NCI-H446 treated with DMSO at 0.1 percent for 48 hours (cell line): Measurements from ENCODE around the gene TMEM258.

Experiments
- DNase-seq: peaks from one replicate; lab custom pipeline; 2025; lab: John Stamatoyannopoulos, UW

The TMEM258 gene

DNA sequence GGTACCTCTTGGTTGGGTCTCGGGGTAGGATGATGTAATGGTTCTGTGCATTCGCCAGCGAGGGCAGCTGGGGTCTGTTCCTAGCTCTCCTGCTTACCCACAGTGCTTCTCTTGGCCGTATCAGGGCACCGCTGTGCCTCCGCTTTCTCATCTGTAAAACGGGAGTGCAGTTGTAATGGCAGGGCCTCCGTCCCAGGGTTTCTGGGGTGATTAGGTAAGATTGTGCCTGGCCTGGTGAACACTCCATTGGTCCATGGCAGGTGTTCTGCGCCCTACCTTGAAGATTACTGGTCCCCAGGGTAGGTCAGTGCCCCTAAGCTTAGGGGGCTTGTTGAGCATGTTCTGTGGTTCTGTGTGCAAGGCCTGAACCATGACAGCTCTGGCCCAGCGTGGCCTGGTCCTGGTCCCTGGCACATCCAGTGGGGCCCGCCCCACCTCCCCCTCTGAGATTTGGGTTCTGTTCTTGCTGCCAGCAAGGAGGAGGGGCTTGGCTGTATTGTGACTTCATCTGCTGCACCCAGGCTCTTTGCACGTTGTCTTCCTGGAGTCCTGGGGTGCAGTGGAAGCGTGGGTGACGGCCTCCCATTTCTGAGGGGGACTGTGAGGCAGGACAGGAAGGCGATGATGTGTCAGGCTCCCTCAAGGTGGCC, 35.1 kb downstream of the TMEM258 start:
- DNase-seq = no peak

DNA sequence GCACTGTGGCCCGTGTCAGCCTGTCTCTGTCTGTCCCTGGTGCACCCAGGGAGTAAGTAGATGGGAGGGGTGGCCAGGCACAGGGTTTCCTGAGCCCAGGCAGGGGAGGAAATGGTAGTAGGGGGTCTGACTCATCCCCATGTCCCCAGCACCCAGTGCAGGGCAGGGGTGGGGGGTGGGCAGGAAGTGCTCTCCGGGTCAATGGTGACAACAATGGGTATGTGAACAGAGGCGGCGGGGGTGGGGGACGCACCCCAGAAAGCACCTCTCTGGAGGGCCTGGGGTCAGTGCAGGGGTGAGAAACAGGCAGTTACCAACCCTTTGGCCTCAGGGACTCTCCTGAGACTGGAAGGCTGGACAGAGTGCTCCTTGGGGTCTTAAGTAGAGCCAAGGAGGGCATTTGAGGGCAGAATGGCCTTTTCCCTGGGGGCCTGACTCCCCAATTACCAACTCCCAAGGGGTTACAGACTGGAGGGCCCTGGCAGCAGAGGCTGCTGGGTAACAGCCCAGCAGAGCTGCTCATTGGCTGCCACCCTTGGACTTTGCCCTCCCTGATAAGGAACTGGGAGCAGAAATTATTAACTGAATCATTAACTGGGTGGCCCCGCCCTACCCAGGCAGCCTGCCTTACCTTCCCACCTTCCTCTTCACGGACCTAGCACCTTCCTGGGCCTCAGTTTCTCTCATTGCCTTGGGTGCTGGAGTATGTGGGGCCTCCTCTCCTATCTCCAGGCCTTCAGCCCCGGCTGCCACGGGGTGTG, 35.8 kb downstream of the TMEM258 start:
- no peak for DNase-seq

DNA sequence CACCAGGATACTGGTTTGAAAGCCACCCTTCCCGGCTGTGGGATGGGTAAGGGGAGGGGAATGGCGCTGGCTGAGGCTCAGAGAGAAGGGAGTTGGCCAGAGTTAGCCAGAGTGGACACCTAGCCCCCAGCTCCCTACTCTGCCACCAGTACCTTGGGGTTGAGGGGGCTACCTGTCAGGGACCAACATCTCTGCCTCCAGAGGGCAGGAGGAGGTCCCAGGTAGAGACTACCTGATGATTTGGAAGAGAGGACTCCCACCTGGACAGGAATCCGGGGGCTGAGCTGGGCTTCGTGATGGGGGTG, 36.3 kb downstream of the TMEM258 start:
- DNase-seq = no peak

DNA sequence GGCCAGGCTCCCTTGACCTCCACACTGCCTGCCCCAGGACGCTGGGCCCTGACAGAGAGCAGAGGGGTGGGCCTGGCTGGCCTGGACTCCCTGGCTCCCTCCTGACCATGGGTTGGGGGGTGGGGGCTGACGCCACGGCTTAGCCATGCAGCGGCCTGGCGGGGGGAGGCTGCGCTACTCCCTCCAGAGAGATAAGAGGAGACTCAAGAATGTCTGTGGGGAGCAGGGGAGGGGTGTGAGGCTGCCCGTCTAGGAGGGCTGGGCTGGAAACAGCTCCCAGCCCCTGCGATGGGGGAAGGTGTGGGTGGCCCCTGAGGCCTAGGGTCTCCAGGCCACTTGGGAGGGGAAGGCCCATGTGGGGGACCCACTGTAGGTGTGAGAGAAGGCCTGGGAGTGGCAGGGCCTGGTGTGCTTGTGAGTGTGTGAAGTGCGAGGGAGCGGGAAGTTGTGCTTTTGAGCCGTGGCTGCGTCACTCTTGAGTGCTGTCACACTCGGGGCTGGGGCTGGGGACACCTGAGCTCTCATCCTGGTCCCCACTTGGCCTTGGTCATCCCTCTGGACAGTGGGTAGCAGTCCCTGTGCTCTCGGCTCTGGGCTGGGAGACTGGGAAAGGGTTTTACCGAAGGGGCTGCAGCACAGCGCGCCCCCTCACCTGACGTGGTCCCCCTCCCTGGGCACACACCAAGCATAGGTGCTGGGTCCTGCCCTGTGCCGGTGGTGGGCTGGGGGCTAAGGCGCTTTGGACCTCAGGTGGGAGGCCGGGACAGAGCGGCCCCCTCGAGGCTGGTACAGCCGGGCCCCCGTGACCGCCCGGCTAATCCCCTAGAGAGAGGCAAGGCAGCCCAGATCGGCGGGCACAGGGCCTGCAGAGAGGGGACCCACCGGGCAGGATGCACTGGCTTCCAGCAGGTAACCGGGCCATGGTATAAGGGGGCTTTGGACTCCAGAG, 37.6 kb downstream of the TMEM258 start:
- DNase-seq = no peak

DNA sequence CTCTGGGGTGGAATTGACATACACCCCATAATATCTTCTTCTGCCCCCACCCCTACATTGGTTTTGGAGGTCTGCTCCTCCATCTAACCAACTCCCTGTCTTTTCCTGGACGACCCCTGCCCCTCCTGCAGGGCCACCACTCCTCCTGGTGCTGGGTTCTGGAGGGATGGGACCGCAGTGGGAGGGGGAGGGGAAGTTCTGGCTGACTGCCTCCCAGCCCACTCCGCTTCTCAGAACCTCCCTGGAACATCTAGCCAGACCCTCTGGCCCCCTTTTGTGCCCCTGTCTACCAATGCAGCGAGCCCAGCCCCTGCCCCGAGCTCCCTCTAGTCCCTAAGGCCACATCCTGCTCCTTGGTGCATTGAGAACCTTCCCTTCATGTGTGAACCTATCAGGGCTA, 38.7 kb downstream of the TMEM258 start:
- DNase-seq = no peak

DNA sequence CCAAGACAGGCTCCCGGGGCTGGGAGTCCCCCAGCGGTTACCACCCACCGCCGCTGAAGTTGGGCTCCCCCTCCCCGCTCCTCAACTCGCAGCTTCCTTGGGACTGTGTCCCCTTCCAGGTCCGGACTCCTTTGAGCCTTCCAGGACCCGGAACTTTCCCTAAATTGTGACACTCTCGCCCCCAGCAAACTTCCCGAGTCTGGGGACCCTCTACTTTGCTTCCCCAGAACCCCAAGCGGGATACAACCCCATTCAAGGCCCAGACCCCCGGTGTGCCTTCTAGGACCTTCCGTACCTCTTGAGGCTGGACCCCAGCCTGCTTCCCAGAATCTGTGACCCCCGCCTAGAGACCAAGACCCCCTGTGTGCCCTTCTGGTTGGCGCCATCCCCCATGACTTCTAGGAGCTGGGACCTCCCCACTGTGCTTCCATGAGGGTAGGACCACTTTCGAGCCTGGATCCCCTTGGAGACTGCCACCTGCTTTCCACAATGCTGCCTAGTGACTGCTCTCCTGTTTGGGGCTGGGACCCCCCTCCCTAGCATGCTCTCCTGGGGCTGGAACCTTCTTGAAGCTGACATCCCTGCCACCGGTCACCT, 39.4 kb downstream of the TMEM258 start:
- DNase-seq = no peak

DNA sequence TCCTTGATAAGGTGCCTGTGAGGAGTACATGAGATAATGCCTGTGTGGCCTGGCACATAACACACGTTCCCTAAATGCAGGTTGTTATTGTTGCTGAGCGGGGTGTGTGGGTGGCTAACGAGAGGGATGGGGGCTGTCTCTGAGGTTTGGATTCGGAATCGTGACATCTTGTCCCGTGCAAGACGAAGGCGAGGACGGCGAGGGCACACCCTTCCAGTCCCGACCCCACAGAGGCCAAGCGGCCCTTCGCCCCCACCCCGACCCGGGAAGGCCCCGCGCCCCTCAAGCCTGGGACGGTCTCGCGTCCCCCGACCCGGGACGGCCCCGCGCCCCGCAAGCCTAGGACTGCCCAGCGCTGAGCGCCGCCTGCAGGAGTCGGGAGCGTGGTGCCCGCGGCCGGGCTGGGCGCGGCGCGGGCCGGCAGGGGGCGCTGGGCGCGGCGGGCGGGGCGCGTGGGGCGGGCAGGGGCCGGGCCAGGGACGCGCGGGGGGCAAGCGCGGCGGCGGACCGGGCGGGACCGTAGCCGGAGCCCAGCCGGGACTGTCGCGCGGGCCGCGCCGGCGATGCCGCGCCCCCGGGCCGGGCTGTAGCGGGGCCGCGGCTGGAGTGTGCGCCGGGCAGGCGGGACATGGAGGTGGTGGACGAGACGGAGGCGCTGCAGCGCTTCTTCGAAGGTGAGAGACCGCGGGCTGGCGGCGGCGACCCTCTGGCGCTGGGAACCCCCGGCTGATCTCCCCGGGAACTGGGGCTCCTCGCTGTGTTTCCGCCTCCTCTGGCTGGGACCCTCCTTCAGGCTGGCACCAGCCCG, 40.1 kb downstream of the TMEM258 start, which contains the start of gene MYRF:
Gene MYRF (plus strand): TSS at position 520 of the 808 bp plus-strand sequence. CDS start 109 bp downstream, at position 629.
- DNase-seq = no peak

DNA sequence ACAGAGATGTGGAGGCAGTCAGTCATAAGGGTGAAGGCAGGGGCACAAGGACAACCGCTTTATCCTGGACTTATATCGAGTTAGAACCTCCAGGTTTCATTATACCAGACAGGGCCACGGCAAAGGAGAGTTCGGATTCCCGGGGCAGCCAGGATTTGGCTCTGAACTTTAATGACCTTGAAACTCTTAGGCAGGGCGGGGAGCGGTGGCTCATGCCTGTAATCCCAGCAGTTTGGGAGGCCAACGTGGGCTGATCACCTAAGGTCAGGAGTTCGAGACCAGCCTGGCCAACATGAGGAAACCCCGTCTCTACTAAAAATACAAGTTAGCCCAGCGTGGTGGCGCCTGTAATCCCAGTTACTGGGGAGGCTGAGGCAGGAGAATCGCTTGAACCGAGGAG, 41.0 kb downstream of the TMEM258 start:
- DNase-seq = no peak

DNA sequence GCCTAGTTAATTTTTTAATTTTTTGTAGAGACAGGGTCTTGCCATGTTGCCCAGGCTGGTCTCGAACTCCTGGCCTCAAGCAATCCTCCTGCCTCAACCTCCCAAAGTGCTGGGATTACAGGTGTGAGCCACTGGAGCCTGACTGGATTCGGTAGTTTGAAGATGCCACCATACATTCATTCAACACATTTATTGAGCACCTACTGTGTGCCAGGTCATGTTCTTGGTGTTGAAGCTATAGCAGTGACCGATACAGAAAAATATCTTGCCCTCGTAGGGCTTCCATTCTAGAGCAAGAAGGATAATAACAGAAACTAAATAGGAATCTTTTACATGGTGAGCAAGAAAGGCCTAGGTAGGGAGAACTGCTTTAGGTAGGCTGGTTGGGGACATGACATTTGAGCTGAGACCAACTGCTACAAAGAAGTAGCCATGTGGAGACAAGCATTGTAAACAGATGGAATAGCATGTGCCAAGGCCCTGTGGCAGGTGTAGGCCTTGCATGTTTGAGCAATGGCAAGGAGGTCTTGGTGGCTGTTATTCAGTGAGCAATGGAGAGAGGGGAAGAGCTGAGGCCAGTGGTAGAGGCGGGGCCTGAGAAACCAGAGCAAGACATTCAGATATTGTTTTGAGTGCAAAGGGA, 41.6 kb downstream of the TMEM258 start:
- no peak for DNase-seq

DNA sequence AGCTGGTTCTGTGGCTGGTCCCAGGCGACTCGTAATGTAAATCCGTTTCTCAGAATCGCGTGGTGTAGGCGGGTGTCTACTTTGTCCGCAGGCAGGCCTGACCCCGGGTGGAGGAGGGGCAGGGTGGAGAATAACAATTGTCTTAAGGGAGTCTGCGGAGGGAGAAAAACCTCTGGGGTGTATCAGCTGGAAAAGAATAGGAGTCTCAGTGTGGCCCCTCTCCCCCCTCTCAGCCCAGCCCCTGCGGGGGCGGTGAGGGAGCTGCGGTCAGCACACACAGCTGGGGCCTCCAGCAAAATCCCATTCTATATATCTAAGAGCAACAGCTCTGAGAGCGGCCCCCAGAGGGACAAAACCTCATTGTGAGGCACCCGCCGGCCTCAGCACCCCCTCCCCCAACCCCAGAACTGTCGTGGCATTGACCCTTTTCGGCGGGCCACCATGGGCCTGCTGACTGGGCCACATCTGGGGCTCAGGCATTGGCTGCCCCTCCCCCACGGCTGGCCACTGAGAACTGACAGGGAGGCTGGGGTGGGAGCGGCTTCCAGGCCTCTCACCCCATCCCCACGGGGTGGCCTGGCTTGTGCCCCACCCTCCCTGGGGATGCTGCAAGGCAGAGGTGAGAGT, 42.7 kb downstream of the TMEM258 start:
- DNase-seq = no peak

DNA sequence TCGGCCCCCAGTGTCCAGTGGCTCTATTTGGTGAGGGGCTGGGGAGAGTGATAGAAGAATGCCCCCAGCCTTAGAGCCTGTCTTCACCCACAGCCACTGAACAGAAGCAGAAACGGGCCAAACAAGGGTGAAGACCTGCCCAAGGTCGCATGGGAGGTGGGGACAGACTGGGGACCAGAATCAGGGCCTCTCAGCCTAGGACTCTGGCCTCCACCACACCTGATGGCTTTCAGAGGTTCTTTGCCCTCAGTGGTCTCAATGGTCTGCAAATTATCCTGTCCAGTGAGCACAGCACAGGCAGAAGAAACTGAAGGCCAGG, 44.5 kb downstream of the TMEM258 start:
- DNase-seq = no peak

DNA sequence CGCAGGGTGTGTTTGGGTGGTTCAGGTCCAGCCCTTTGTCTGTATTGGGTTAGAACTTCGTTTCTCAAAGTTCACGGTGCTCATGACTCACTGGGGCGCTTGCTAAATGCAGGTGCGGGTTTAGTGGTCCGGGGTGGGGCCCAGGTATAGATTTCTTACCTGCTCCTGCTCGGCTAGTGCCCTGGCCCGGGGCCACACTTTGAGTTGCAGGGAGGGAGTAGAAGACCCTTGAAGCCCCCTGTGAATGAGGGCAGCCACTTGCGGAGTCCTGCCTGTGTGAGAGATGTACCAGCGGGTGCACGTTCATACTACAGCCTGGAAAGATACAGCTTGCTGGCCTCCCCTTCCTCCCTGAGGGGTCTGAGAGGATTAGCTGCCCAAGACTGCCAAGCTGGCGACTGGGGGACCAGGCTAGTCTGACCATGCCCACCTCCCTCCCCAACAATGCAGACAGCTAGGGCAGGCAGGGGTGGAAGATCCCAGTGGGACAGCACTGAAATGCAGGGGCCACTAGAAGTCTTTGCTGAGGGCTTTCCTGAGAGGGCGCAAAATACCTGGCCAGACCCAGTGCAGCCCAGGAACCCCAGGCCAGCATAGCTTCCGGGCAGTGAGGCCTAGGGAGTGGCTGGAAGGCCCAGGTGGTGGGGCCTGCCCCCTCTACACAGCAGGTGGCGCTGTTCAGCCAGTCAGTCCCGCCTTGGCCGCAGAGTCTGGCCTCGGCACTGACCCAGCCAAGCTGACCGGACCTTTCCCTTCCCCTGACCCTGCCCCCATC, 45.0 kb downstream of the TMEM258 start:
- no peak for DNase-seq

DNA sequence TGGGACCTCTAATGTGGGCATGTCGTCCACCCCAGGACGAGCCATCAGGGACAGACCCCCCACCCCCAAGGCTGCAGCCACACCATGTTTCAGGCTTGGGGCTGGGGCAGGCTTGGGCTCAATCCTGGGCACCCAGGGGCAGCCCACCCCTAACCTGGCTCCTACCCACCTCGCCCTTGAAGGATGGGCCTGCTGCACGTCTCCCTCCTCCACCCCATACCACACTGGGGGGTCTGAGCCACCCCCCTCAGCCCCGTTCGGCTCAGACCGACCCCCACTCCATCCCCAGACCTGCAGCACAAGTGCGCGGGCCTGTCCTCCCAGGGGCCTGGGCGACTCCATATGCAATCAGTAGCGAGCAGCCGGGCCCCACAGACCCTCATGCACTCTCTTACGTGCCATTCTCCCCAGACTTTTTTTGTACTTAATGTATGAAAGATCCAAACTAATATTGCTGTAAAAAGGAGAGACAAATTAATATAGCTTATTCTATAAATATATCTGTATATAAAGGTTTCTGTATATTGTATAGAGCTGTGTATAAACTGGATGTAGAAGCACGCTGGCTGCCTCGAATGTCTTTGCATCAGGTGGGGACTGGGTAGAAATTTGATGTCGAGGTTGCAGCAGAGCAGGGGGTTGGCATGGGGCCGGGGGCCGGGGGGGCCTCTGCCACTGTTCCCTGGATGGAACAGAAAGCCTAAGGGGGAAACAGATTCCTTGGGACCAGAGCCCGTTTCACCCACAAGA, 45.8 kb downstream of the TMEM258 start:
- no peak for DNase-seq

DNA sequence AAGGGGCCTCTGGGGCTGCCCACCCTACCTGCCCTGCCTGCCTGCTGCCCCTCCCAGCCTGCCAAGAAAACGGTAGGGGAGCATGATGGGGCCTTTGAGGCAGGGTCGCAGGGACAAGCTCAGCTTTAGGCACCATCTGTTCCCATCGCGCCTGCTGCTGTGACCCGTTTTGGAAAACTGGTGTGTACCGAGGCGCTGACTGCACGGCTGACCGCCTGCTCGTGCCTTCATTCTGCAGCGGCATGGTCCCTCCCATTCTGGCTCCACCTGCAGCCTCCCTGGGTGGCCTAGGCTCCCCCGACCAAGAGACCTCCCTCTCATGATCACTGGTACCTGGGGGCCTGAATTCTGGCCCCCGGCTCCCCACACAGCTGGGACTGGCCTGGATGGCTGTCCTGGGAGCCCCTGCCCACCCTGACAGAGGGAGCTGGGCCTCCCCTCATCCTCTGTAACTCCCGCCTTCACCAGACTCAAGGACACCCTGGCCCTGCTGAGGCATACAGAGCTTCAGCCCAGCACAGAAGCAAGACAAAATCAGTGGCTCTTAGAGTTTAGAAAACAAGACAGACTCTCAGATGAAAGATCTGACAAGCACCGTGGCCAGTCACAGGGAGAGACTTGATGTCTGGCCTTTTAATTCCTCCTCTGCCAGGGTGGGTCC, 46.5 kb downstream of the TMEM258 start:
- DNase-seq = no peak

DNA sequence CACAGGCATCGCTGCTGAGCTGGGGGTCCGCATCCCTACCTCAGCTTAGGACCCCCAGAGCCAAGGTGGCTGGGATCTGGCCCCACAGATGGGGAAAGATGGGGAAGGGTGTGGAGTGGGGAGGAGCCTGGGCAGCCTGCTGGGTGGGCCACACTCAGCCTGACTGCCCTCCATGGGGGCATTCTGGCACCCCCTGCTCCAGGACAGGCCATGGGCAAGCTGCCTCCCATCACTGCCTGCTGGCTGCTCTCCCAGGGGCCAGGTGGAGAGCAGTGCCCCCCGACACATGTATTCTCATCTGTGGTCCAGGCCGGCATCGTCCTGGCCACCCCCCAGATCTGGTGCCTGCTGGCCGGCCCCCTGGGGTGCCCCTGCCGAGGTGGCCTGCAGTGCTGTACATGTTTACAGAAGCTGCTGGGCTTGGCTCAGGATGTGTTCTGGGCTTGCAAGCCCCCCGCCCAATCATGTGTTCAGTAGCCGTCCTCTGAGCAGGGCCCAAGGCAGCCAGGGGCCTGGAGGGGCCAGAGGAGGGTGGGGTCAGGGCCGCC, 47.7 kb downstream of the TMEM258 start:
- DNase-seq = no peak

DNA sequence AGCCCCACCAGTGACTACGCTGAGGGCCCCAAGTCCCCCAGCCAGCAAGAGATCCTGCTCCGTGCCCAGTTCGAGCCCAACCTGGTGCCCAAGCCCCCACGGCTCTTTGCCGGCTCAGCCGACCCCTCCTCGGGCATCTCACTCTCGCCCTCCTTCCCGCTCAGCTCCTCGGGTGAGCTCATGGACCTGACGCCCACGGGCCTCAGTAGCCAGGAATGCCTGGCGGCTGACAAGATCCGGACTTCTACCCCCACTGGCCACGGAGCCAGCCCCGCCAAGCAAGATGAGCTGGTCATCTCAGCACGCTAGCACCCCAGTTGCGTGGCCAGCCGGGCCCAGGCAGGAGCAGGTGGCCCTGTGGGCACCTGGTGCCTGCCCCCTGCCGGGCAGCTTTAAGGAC, 48.2 kb downstream of the TMEM258 start:
- DNase-seq = no peak

DNA sequence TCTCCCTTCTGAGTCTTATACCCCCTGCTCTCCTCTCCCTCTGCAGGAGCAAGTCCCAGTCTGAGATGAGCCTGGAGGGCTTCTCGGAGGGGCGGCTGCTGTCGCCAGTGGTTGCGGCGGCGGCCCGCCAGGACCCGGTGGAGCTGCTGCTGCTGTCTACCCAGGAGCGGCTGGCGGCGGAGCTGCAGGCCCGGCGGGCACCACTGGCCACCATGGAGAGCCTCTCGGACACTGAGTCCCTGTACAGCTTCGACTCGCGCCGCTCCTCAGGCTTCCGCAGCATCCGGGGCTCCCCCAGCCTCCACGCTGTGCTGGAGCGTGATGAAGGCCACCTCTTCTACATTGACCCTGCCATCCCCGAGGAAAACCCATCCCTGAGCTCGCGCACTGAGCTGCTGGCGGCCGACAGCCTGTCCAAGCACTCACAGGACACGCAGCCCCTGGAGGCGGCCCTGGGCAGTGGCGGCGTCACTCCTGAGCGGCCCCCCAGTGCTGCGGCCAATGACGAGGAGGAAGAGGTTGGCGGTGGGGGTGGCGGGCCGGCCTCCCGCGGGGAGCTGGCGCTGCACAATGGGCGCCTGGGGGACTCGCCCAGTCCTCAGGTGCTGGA, 48.8 kb downstream of the TMEM258 start:
- DNase-seq = no peak

DNA sequence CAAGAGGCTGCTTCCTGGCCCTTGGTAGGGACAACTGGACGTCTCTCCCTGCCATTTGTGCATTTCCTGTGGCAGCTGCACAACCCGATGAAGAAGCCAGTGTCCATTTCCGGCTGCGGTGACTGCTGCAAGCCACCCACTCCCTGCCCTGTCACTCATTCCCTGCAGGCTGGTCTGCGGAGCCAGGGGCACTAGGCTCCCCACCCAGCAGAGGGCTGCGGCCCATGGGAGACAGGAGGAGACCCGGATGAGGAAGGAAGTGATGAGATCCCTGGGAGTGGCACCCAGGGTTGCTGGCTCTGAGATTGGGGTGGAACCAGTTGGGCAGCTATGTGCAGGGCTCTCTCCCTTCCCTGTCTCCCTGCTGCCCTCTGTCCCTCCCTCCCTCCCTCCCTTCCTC, 50.0 kb downstream of the TMEM258 start:
- DNase-seq = no peak
